ENCODE results near the gene PLCL1.

PLCL1 gene

DNA sequence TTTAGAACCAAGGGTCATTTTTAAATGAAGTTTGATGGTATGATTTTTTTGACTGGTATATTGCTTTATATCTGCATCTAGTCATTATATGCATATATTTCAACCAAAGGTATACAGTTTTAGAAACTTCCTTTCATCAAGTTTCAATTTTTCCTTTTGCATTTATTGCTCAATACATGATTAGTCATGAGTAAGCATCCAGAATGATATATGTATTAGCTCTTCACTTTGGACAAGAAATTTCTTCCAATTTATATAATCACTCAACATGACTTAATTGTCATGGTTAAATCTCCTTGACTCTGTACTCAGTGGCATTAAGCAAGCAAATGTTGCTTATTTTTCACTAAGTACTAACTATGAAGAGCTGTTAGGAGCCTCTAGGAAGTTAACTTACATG is 123.6 kb downstream of the PLCL1 start:
- no peak for DNase-seq (ENCODE audit: low spot score)

DNA sequence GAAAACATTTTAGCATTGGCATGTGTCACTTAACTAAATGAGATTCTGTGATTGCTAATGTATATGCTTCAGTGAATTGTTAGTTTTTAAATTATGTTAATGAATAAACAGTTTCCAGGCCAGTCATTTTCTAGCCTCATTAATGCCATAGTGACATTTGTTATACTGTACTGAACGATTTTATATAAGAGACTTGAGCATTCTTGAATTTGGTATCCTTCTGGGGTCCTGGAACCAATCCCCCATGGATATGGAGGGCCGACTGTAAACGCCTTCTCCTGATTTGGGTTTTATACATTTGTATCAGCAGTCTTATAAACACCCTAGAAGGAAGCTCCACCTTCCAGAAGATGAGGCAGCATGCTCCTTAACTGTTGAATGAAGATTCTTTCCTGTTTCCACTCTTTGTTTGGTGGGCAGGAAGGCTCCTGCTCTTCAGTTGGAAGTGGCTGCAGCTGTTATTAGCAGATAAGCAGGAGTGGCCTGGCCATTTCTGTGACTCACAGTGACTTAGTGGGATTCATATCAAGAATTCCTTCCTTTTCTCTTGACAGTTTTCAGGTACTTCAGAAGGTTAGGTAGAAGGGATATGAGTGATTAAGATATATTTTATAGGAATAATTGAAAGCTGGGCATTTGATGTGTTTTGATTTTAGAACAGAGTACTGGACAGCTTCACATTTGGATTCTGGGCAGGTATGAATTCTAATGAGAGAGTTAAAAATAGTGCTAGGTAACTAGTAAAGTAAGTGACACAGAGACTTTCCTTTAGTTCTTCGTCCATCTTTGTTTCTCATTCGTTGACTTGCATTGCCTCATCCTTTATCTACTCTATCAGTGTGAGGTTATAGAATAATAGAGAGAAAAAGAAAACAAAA is 124.9 kb downstream of the PLCL1 start:
- DNase-seq (ENCODE audit: low spot score), result no peak

DNA sequence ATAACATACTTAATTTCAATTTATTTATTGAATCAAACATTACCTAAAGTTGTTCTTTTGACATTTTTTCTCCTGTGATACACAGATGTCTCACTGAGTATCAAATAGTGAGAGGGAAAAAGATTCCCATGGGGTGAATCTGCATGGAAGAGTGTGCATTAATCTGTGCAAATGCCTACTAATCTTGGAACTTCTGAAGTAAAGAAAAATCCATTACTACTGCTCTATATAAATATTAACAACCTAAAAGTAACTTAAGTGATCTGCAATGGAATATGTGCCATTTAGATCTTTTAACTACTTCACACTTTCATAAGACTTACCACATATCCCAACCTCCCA is 125.5 kb downstream of the PLCL1 start:
- no peak for DNase-seq (ENCODE audit: low spot score)

DNA sequence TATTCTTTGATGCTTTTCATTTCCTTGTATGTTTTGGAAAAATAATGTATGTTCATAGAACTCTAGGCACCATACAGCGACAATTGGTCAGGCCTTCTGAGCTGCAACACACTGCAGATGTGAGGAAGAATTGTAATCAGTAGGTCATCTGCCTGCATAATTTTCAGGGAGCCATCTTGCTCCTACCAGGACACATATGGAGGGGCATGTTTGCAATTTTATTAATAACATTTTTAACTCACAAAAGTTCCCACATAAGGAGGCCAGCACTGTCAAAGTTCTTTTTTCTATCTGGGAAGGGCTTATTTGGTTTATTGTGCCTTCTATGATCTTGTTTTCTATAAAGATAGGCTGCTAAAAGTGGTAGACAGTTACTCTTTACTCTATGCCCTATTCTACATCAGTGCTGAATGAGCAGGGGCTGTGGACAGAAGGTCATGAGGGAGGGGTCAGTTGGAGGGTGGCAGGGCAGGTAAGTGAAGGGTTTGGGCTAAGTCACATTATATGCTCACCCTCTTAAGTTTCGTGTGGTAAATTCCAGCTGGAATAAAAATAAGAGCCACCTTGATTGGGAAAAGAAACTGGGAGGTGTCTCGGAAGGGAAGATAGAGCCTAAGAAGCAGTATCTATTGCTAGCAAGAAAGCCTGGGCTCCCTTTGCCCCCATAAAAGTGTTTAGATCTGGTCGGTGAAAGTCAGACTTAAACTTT is 126.3 kb downstream of the PLCL1 start:
- DNase-seq (ENCODE audit: low spot score), result no peak

DNA sequence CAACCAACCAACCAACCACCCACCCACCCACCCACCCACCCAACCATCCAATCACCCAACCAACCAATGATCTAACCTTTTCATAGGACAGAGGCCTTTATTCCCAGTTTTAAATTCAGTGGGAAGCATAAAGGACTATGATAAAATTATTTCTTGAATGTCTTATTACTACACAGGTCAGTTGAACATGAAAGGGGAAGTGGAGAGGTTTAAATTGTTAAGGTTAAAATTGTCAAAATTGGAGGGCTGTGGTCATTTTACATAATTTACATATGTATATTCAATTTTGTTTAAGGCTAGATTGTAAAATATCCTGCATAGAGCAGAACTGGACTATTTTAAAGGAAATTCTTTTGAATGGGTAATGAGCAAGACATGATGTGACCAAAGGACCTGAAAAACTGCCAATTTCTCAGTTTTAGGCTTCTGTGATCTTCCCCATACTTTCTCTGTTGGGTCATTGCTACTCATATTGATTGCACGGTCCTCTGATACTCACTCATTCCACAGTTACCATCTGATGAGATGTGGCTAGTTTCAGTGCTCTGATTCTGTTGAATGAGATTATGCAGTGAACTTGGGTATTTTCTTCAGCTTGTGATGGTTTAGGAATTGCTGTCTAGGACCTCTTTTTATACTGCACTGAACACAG is 127.4 kb downstream of the PLCL1 start:
- DNase-seq (ENCODE audit: low spot score), result no peak

DNA sequence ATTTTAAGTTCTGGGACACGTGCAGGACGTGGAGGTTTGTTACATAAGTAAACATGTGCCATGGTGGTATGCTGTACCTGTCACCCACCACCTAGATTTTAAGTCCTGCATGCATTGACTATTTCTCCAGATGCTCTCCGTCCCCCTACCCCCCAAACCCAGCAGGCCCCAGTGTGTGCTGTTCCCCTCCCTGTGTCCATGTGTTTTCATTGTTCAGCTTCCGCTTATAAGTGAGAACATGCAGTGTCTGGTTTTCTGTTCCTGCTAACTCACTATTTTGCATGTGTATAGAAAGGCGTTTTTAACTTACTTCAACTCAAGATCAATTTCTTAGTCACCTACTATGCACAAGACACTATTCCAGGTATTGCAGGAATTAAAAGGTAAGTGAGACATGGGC is 128.0 kb downstream of the PLCL1 start:
- no peak for DNase-seq (ENCODE audit: low spot score)

DNA sequence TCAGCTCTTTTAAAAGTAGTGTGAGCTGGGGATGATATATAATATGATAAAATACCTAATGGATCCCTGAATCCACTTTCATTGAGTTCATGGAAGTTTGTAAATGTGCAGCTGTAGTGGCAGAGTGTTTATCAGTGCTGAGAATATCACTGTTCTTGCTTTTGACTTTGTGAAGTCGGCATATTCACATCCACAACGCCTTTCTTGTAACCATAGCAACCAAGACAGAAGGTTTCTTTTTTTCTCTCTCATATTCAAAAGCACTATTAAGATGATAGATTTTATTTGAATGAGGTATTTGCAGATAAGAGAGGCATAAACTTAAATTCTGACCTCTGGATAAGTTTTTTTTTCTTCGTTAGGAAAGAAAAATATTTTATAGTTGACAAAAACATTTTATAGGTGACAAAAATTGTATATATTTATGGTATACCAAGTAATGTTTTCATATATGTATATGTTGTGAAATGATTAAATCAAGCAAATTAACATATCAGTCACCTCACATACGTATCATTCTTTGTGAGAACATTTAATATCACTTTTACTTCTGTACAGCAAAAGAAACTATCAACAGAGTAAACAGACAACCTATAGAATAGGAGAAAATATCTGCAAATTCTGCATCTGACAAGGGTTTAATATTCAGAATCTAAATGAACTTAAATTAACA is 130.0 kb downstream of the PLCL1 start:
- DNase-seq (ENCODE audit: low spot score), result no peak

DNA sequence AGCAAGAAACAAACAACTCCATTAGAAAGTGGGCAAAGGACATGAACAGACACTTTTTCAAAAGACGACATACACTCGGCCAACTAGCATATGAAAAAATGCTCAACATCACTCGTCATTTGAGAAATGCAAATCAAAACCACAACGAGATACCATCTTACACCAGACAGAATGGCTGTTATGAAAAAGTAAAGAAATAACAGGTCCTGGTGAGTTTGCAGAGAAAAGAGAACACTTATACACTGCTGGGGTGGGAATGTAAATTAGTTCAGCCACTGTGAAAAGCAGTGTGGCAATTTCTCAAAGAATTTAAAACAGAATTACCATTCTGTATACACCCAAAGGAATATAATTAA is 130.5 kb downstream of the PLCL1 start:
- peak; percentile 40 for DNase-seq (ENCODE audit: low spot score)

DNA sequence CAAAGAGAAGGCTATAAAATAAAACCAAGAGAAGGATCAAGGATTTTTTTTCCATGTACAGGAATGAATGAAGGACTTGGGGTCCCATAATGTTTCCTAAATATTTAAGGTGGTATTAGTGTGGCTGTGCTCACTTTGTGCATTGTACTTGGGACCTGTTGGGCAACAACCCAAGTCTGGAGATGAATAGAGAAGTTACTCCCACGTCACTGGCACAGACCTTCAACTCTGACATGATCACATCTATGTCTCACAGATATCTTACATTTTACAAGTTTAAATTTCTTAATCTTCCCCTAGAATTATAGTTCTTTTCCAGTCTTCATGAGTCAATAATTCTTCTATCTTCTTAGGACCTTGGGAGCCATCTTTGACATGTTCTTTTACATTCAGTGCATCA is 133.4 kb downstream of the PLCL1 start:
- DNase-seq (ENCODE audit: low spot score), result no peak

DNA sequence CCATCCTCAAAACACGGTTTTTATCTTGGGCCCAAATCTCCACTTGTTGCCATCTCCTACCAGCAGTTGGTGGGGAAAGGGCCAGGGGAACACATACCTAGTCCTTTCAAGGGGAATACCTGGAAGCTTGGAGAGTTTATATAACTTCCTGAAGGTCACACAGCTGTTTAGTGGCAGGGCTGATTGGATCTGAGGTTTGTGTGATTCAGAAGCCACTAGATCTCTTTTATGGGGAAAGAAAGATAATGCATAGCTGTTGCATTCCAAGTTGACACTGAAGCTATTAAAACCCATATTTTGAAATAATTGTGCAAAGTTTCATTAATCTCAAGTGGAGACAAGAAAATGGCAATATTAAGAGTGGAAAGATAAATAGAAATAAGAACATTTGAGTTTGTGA is 134.2 kb downstream of the PLCL1 start:
- no peak for DNase-seq (ENCODE audit: low spot score)

DNA sequence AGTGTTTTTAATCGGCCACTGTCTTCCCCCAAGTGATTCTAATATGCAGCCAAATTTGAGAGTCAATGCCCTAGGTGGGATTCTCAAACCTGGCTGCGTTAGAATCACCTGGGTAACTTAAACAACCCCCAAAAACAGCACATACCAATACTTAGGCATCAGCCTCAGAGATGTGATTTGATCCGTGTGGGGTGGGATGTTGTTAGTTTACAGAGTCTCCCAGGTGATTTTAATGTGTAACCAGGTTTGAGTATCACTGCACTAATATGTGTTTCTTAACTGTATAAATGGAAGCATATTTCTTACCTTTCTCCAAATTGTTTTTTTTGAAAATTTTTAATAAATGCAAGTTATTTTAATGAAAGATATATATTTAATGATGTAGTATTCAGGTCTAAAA is 135.4 kb downstream of the PLCL1 start:
- no peak for DNase-seq (ENCODE audit: low spot score)

DNA sequence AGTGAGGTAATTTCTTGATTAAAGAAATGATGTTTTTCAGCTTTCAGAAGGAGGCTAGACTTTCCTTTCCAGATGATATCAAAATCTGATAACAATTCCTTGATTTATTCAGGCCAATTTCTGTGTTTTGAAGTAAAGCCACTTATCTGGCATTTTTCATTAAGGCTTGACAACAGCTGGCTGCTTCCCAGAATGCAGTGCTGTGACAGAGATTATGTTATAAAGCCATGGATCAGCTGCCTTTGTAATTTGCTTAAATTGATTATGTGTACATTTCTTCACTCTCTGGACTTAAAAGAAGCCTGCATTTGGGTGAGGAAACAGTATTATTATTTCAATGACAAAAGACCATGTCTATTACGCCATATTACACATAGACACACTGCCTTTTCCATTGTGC is 136.0 kb downstream of the PLCL1 start:
- DNase-seq (ENCODE audit: low spot score), result no peak

DNA sequence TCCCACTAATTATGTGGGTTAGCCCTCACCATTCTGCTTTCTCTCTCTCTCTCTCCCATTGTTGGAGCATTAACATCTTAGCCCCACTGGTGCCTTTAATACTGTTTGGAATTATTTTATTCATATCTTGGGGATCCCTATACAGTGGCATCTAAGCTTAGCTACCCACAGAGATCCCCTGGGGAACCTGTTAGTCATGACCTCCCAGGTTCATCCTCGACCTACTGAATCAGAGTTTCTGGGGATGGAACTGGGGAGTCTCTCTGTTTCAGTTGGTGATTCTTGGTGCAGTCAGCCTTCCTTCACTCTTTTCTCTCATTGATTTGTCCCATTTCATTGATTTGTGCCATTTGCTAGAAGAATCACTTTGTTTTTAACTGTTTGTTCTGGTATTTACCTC is 137.3 kb downstream of the PLCL1 start:
- no peak for DNase-seq (ENCODE audit: low spot score)

DNA sequence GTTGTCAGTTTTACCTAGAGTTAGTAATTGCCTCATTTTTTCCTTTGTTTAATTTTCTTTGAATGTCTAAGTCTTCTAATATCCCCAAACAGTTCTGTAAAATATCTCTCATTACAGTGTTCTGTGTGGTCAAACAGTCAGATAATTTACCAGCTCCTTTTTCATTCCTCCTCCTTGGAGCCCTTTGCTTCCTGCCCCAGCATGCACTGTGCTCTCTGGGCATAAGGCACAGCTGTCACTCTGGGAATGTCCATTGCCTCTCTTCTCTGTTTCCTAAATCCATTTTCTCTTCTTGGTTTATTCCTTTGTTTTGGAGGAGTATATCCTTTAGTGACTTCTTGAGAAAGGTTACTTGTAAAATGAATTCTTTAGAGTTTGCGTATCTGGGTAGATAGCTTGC is 139.3 kb downstream of the PLCL1 start:
- no peak for DNase-seq (ENCODE audit: low spot score)

DNA sequence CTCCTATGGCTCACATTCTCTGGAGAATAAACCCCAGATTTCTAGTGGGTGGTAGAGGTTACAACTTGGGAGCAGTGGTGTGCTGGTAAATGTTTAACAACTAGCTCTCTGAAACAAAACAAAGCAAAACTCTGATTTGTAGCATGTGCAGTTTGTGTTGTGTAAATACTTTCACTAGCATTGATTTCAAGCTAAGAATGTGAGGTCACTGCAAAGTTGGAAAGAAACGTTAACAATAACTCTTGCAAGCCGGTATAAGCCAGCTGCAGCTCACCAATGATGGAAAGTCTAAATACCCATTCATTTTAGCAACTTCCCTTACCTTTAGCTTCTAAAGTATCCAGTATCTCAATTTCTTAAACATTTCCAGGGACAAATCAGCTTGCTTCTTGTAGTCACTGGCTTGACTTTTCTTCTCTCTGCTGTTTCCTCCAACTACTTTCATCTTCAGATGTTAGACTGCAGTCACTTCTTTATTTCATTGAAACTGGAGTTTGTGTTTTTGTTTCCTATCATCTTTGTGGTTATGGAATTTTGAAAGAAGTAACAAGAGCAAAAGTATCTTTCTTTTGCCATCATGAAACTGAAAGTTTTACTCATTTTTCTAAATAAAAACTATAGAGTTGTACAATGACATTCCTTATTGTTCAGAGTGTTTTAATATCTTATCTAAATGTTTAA is 140.2 kb downstream of the PLCL1 start:
- no peak for DNase-seq (ENCODE audit: low spot score)

DNA sequence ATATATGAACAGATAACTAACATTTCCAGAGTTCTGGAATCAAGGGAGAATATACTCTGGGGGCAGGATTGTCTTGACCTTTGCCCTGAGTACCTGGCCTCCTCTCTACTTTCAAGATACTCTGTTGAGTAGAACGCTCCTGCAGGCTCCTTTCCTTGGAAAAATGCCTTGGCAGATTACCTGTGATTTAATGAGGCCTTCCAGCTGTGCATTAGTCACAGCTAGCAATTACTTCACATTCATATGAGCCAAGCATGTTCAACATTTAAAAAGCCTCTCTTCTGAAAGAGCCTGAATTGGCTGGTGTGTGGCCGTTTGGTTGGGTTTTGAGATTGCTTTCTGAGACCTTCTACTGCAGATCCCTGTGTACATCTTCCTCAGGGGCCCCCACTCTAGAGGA is 142.2 kb downstream of the PLCL1 start:
- DNase-seq (ENCODE audit: low spot score), result no peak

DNA sequence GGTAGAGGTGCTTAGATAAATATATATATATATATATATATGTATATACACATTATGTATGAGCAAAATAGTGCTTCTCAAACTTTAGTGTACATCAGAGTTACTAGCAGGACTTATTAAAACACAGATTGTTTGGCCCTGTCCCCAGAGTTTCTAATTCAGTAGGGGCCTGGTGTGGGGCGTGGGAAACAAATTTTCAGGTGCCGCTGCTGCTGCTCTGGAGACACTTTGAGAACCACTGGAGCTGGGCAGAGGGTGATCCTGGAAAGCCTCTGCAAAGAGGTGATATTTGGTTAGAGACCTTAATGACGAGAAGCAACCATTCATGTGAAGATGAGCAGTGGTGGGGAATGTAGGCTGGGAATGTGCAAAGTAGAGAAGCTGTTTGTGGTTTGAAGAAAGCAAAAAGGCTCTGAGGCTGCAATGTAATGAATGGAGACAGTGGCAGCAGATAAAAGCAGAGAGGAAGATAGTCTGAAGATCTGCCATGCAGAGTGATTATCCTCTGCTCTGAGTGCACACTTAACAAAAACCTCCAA is 142.9 kb downstream of the PLCL1 start:
- no peak for DNase-seq (ENCODE audit: low spot score)

DNA sequence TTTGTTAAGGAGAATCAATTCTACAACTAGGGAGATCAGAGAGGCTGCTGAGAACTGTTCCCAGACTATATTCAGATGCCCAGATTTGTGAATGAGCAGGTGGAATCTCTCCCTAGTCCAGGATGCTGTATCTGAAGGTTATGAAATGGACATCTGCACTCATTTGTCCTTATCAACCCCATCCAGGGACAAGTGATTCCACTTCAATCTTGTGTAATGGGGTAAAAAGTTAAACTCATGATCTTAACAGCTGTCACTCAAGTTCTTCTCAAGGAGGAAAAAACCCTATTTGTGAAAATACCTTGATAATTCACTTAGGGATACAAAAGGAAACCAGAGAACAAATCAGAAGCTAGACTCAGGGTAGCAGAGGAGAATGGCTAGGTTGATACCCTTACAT is 144.8 kb downstream of the PLCL1 start:
- DNase-seq (ENCODE audit: low spot score), result no peak

DNA sequence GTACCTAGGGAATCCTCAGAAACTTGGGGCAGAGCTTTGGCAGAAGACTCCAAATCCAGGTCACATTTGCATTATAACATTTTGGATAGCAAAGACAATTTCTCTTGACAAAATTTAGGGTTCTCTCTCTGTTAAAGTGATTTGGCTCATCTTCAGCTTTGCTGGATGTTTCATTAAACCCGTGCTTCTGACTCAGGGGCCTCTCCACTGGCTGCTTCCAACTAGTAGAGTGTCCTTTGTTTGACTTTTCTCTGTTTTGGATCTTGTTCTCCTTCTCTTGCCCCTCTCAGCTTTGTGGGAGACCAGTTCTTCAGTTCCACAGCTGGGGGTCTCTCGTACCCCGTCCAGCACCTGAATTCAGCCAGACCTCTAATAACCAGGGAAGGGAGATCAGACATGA is 145.6 kb downstream of the PLCL1 start:
- DNase-seq (ENCODE audit: low spot score), result no peak

DNA sequence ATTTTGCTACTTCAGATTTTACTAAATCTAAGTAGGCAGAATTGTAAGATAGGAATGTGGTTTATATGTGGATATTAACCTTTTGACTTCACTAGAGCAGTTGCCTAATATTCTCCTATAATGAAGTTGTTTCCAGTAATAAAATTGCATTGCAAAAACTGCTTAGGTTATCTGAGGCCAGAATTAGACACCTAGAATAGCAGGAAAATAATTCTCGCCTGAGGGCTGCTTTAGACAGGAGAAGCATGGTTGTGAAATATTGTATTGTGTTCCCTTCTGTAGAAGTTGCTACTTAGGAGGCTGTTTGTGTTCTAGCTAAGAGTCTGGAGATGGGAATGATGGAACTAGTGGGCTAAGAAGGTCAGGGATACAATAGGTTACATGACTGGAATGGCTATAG is 146.3 kb downstream of the PLCL1 start:
- no peak for DNase-seq (ENCODE audit: low spot score)

DNA sequence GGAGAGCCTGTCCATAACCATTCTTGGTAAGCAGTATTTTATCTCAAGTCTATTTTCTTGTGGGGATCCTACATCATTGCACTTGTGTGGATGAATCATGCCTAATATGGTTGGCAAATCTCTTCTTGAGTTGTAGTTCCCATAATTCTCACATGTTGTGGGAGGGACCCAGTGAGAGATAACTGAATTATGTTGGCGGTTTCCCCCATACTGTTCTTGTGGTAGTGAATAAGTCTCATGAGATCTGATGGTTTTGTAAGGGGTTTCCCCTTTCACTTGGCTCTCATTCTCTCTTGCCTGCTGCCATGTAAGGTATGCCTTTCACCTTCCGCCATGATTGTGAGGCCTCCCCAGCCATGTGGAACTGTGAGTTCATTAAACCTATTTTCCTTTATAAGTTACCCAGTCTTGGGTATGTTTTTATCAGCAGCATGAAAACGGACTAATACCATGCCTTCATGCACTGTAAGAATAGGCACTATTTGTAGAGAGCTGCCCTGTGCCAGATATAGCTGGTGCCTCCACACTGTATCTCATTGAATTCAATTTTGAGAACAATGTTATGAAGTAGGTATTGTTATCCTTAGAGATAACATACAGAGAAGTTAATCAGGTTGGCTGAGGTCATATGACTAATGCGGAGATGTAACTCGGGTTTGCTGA is 148.3 kb downstream of the PLCL1 start:
- DNase-seq (ENCODE audit: low spot score), result peak; percentile 15

Data from activated CD4-positive, alpha-beta T cell treated with anti-CD3 and anti-CD28 coated beads, Interleukin-2, Interleukin-4, amounts not matched to agents 100 ng/mL and 50 ng/mL, durations not matched to agents 16 hours and 8 hours (primary cell).